H1 (cell line): ENCODE data around the gene KLK8. TPM values are rescaled to one million over a fixed set of nuclear protein-coding genes. Genes with fewer than 3 reads are reported as not detected.

ENCODE experiments used
- CTCF ChIA-PET: fragments of 300-600 bp; sonication (Branson Sonifier 250); formaldehyde crosslinking; loops from one replicate; lab custom pipeline; 2021; ENCODE audit not compliant: partially characterized antibody; lab: Charles Lee
- POLR2A ChIA-PET: fragments of 300-600 bp; sonication (Branson Sonifier 250); formaldehyde crosslinking; loops from one replicate; lab custom pipeline; 2021; ENCODE audit warnings: inconsistent platforms; ENCODE audit not compliant: partially characterized antibody; lab: Charles Lee
- DNase-seq, 2 experiments: peaks; one replicate each; pipeline versions ENCODE4 v3.0.0 to v3.0.0-alpha.2; 2010 to 2022; ENCODE audit warnings: low spot score in 2 of 2, low read depth in 1 of 2, mixed read lengths in 1 of 2
- FAIRE-seq: peaks from 2 replicates; lab custom pipeline; 2011; peaks lifted over from hg19 to GRCh38; lab: Jason Lieb, UNC
- H2AFZ ChIP-seq: 2 replicates; pipeline ENCODE4 v1.8.1; 2012; ENCODE audit warnings: low read length, inconsistent platforms
- H2AK5ac ChIP-seq: 2 replicates; pipeline ENCODE4 v1.6.1; 2013; ENCODE audit warnings: low read depth, low read length
- H2BK120ac ChIP-seq: replicated peaks from 2 replicates; pipeline ENCODE3; 2013; ENCODE audit warnings: low read depth, low read length, inconsistent platforms
- H2BK12ac ChIP-seq: 2 replicates; pipeline ENCODE4 v1.6.1; 2013; ENCODE audit warnings: low read depth, low read length
- H2BK15ac ChIP-seq: 2 replicates; pipeline ENCODE4 v1.6.1; 2013; ENCODE audit warnings: low read length
- H2BK20ac ChIP-seq: 2 replicates; pipeline ENCODE4 v1.6.1; 2013; ENCODE audit warnings: low read length
- H2BK5ac ChIP-seq: 2 replicates; pipeline ENCODE4 v1.6.1; 2013; ENCODE audit warnings: low read depth, low read length
- H3K14ac ChIP-seq: 2 replicates; pipeline ENCODE4 v1.6.1; 2013; ENCODE audit warnings: inconsistent platforms; ENCODE audit not compliant: insufficient read length
- H3K18ac ChIP-seq: 2 replicates; pipeline ENCODE4 v1.6.1; 2013; ENCODE audit warnings: low read length; ENCODE audit errors: extremely low read depth
- H3K23ac ChIP-seq: 2 replicates; pipeline ENCODE4 v1.6.1; 2013; ENCODE audit warnings: inconsistent platforms; ENCODE audit not compliant: insufficient read length
- H3K23me2 ChIP-seq: 2 replicates; pipeline ENCODE4 v1.6.1; 2013; ENCODE audit warnings: low read depth, low read length
- H3K27ac ChIP-seq: 2 replicates; pipeline ENCODE4 v1.6.1; 2011; ENCODE audit warnings: low read depth, low read length, inconsistent platforms
- H3K27me3 ChIP-seq, 4 experiments: replicated peaks in 1 of 4; 1 replicate in 1 of 4; 2 replicates in 3 of 4; pipeline versions ENCODE4 v1.6.1 to v1.8.1; 2011 to 2013; ENCODE audit warnings: low read length in 3 of 4, mild to moderate bottlenecking in 3 of 4, inconsistent platforms in 2 of 4, mixed read lengths in 2 of 4, moderate library complexity in 1 of 4; ENCODE audit not compliant: control insufficient read depth in 3 of 4, insufficient read depth in 3 of 4; ENCODE audit errors: extremely low read depth in 1 of 4
- H3K36me3 ChIP-seq, 4 experiments: 2 replicates each; pipeline versions ENCODE4 v1.6.1 to v1.8.1; 2011 to 2013; ENCODE audit warnings: mild to moderate bottlenecking in 4 of 4, low read length in 3 of 4, moderate library complexity in 2 of 4, control low read depth in 1 of 4, inconsistent platforms in 1 of 4; ENCODE audit not compliant: insufficient read depth in 4 of 4, control insufficient read depth in 2 of 4
- H3K4ac ChIP-seq: replicated peaks from 2 replicates; pipeline ENCODE3; 2013; ENCODE audit warnings: low read length, low read depth, mixed read lengths, inconsistent platforms; ENCODE audit not compliant: insufficient read length
- H3K4me1 ChIP-seq, 4 experiments: replicated peaks in 1 of 4; 1 replicate in 1 of 4; 2 replicates in 3 of 4; pipeline versions ENCODE4 v1.6.1 to v1.8.1; 2011 to 2013; ENCODE audit warnings: low read length in 3 of 4, inconsistent platforms in 2 of 4, mixed read lengths in 1 of 4; ENCODE audit not compliant: insufficient read depth in 4 of 4, control insufficient read depth in 3 of 4
- H3K4me2 ChIP-seq, 2 experiments: 2 replicates each; pipeline versions ENCODE4 v1.6.1 to v1.8.1; 2011 to 2013; ENCODE audit warnings: low read depth in 2 of 2, low read length in 2 of 2, control low read depth in 1 of 2, inconsistent platforms in 1 of 2, mild to moderate bottlenecking in 1 of 2; ENCODE audit not compliant: insufficient read depth in 1 of 2
- H3K4me3 ChIP-seq, 4 experiments: fragments of 200-600, 300-600 bp in 1 of 4; sonication (generic), shearing (Covaris generic), sonication (Bioruptor Twin) in 1 of 4; 2 replicates each; pipeline versions ENCODE4 v1.5.1 to v1.8.1; 2011 to 2016; ENCODE audit warnings: low read length in 4 of 4, low read depth in 3 of 4, control low read depth in 2 of 4, inconsistent platforms in 2 of 4, mild to moderate bottlenecking in 2 of 4, mixed read lengths in 1 of 4, moderate library complexity in 1 of 4; ENCODE audit not compliant: insufficient read depth in 2 of 4; ENCODE audit errors: extremely low read depth in 1 of 4
- H3K56ac ChIP-seq: replicated peaks from 2 replicates; pipeline ENCODE3; 2013; ENCODE audit warnings: low read depth, mild to moderate bottlenecking, mixed read lengths, low read length, inconsistent platforms; ENCODE audit not compliant: insufficient read length
- H3K79me1 ChIP-seq: 2 replicates; pipeline ENCODE4 v1.6.1; 2013; ENCODE audit warnings: low read depth, low read length, control low read depth
- H3K79me2 ChIP-seq, 2 experiments: 2 replicates each; pipeline versions ENCODE4 v1.6.1 to v1.8.1; 2012 to 2013; ENCODE audit warnings: low read length in 2 of 2, mild to moderate bottlenecking in 2 of 2, inconsistent platforms in 1 of 2; ENCODE audit not compliant: insufficient read depth in 2 of 2, control insufficient read depth in 1 of 2
- H3K9ac ChIP-seq, 4 experiments: replicated peaks in 1 of 4; 1 replicate in 1 of 4; 2 replicates in 3 of 4; pipeline versions ENCODE4 v1.6.1 to v1.8.1; 2011 to 2013; ENCODE audit warnings: low read depth in 3 of 4, low read length in 3 of 4, control low read depth in 2 of 4, mild to moderate bottlenecking in 2 of 4, moderate library complexity in 2 of 4, inconsistent platforms in 1 of 4; ENCODE audit errors: extremely low read depth in 1 of 4
- H3K9me3 ChIP-seq, 2 experiments: 2 replicates each; pipeline versions ENCODE4 v1.6.1 to v1.8.1; 2012 to 2013; ENCODE audit warnings: mild to moderate bottlenecking in 2 of 2, moderate library complexity in 2 of 2, control low read depth in 1 of 2, inconsistent platforms in 1 of 2, low read depth in 1 of 2, low read length in 1 of 2, mixed read lengths in 1 of 2; ENCODE audit not compliant: insufficient read depth in 2 of 2
- H4K20me1 ChIP-seq, 2 experiments: replicated peaks in 1 of 2; 2 replicates each; pipeline versions ENCODE3 to v1.8.1; 2011 to 2013; ENCODE audit warnings: inconsistent platforms in 2 of 2, low read length in 2 of 2, mild to moderate bottlenecking in 1 of 2; ENCODE audit not compliant: insufficient read depth in 2 of 2, control insufficient read depth in 1 of 2
- H4K5ac ChIP-seq: 2 replicates; pipeline ENCODE4 v1.6.1; 2013; ENCODE audit warnings: low read length, low read depth, mixed read lengths, inconsistent platforms; ENCODE audit not compliant: insufficient read length
- H4K8ac ChIP-seq: 2 replicates; pipeline ENCODE4 v1.8.0; 2013; ENCODE audit warnings: mild to moderate bottlenecking, moderate library complexity, low read length, inconsistent platforms; ENCODE audit not compliant: insufficient read depth; ENCODE audit errors: extremely low read depth
- H4K91ac ChIP-seq: replicated peaks from 2 replicates; pipeline ENCODE3; 2013; ENCODE audit warnings: low read length, mixed read lengths, inconsistent platforms; ENCODE audit not compliant: insufficient read length
- CBX8 ChIP-seq: fragments of 300-800, 300-1000 bp; sonication (generic); IDR thresholded peaks from 2 replicates; pipeline ENCODE4 v1.7.1; 2016; ENCODE audit warnings: low read depth, low read length, borderline replicate concordance
- EP300 ChIP-seq, 2 experiments: IDR thresholded peaks; 1 replicate in 1 of 2; 2 replicates in 1 of 2; pipeline ENCODE4 v1.6.1; 2011 to 2012; ENCODE audit warnings: low read depth in 2 of 2, low read length in 2 of 2, mild to moderate bottlenecking in 2 of 2, borderline replicate concordance in 1 of 2, inconsistent platforms in 1 of 2, moderate library complexity in 1 of 2
- MAFK ChIP-seq: IDR thresholded peaks from 2 replicates; pipeline ENCODE4 v1.6.1; 2012; ENCODE audit warnings: low read depth, mild to moderate bottlenecking, improper control_type of control experiment, low read length
- NRF1 ChIP-seq: IDR thresholded peaks from 2 replicates; pipeline ENCODE4 v1.6.1; 2011; ENCODE audit warnings: mild to moderate bottlenecking, low read depth, low read length, improper control_type of control experiment
- POU5F1 ChIP-seq: IDR thresholded peaks from 2 replicates; pipeline ENCODE4 v1.6.1; 2011; ENCODE audit warnings: low read depth, mild to moderate bottlenecking, low read length, moderate library complexity
- SIRT6 ChIP-seq: IDR thresholded peaks from one replicate; pipeline ENCODE4 v1.7.1; 2012; ENCODE audit warnings: low read length, inconsistent platforms
- TAF7 ChIP-seq: optimal IDR thresholded peaks from 2 replicates; pipeline ENCODE3; 2011; ENCODE audit warnings: low read depth, mild to moderate bottlenecking, inconsistent platforms, low read length, moderate library complexity, borderline replicate concordance
- TCF12 ChIP-seq: IDR thresholded peaks from 2 replicates; pipeline ENCODE4 v1.6.1; 2011; ENCODE audit warnings: low read depth, mild to moderate bottlenecking, low read length
- USF2 ChIP-seq: IDR thresholded peaks from 2 replicates; pipeline ENCODE4 v1.6.1; 2011; ENCODE audit warnings: low read length, improper control_type of control experiment
- WGBS, 2 experiments: shearing (Covaris generic) in 1 of 2; methylation state at CpG; one replicate each; pipeline versions ENCODE4 v1.1.6 to v1.1.7; 2013 to 2015; ENCODE audit warnings: low lambda C conversion rate in 2 of 2, mixed read lengths in 2 of 2, inconsistent platforms in 1 of 2, low coverage in 1 of 2, missing lambda C conversion rate in 1 of 2; ENCODE audit not compliant: insufficient replicate concordance in 2 of 2, insufficient coverage in 1 of 2, insufficient read length in 1 of 2; ENCODE audit errors: extremely low coverage in 1 of 2, missing lambda C conversion rate in 1 of 2; 5-methylcytosine and 5-hydroxymethylcytosine counted together
- long read RNA-seq, 2 experiments: library from RNA in 1 of 2; library from capped mRNA in 1 of 2; stranded (forward); transcript quantifications; one replicate each; pipeline ENCODE4 v2.0.0, GENCODE V29; 2021; ENCODE audit warnings: inconsistent platforms in 1 of 2
- polyA minus RNA-seq, 3 experiments: library from RNA; depleted of rRNA, polyadenylated mRNA; stranded (reverse); fragments of >200 nt; gene quantifications; 1 replicate in 2 of 3; 2 replicates in 1 of 3; pipeline ENCODE4 v1.2.3, GENCODE V29; 2011
- polyA plus RNA-seq, 7 experiments: library from polyadenylated mRNA; depleted of rRNA in 3 of 7; stranded (reverse) in 5 of 7; unstranded in 2 of 7; fragments of >200 nt in 5 of 7; fragments of 200-250 nt in 2 of 7; gene quantifications; 1 replicate in 5 of 7; 2 replicates in 1 of 7; 4 replicates in 1 of 7; pipeline versions ENCODE4 v1.2.1 to v1.2.3, GENCODE V29; 2011 to 2013; ENCODE audit warnings: missing spikeins in 2 of 7, mixed read lengths in 2 of 7
- total RNA-seq: library from RNA; stranded (reverse); fragmentation: NEBNext Ultra II Directional; extraction: Animal tissue kit (Norgen Biotek cat#: 25700); gene quantifications from 2 replicates; pipeline ENCODE4 v1.2.1, GENCODE V29; 2021

Gene KLK8
- 2.1 and 2.9 TPM in 2 replicates for total RNA-seq
- 3.6 and 7.1 TPM in 2 replicates for polyA plus RNA-seq (2011; rRNA removed)
- 6.5 TPM for polyA plus RNA-seq (2011; cell fraction: cytosol; rRNA removed)
- polyA plus RNA-seq (2011; cell fraction: nucleus; rRNA removed): 8.0 TPM
- 3.4 to 7.9 TPM (median 5.6 TPM) in 4 replicates for polyA plus RNA-seq (2012, experiment 1 of 2)
- polyA plus RNA-seq (2012, experiment 2 of 2): 4.1 TPM
- polyA plus RNA-seq (2013, experiment 1 of 2): 6.8 TPM
- polyA plus RNA-seq (2013, experiment 2 of 2): 6.9 TPM
- polyA minus RNA-seq (2011; rRNA and poly(A)+ RNA removed): 3.4 and 3.5 TPM in 2 replicates
- polyA minus RNA-seq (2011; cell fraction: cytosol; rRNA and poly(A)+ RNA removed): not detected
- 3.7 TPM for polyA minus RNA-seq (2011; cell fraction: nucleus; rRNA and poly(A)+ RNA removed)
- long read RNA-seq, experiment 1: 0 reads
- long read RNA-seq, experiment 2: 0 reads

- H3K4me2 ChIP-seq: peak within 1 kb of the TSS; percentile 26 to 71
- TF ChIP-seq TAF7 (no peak), POU5F1 (no peak), NRF1 (no peak), SIRT6 (no peak), EP300 (IDR thresholded peaks at IDR 0.05; ENCODE audit: borderline replicate concordance in 1 of 2, low read depth in 2 of 2, low read length in 2 of 2) (no peak), MAFK (no peak), CBX8 (no peak), USF2 (no peak), TCF12 (no peak)
These were observed at the start of gene KLK8 for GRCh38 chr19:51001515-51001914. Gene KLK8 (minus strand): TSS chr19:51001604. CDS start chr19:51001167, 437 bp downstream.

More at GRCh38 chr19:51001515-51001914, at the start of gene KLK8:
- CTCF ChIA-PET: interaction anchor here (0.8 to 3.7 kb wide), 9 partner anchors 12 to 96 kb away, joined by 3 to 19 read pairs (median 4); no protein-coding TSS in a partner anchor
- Histone ChIP-seq H2AK5ac (0 out of 2 replicates have a peak within 1 kb of the TSS, but pooled peaks have one; percentile 53), H3K27me3 (no peaks in the 10 kb centered on the region; a peak in 1 of 7 replicates), H3K4me1 (peaks cover 0 to 20% (median 6%) of the 10 kb centered on the region in 4 experiments; a peak in 6 of 7 replicates), H3K4ac (peak within 1 kb of the TSS; percentile 34), H3K18ac (peak within 1 kb of the TSS; percentile 48; the same call in 1 of the 2 replicates), H3K36me3 (no peaks in the 10 kb centered on the region), H3K9me3 (no peaks in the 10 kb centered on the region), H2BK15ac (peak within 1 kb of the TSS; percentile 61), H3K56ac (no peak within 1 kb of the TSS), H4K91ac (peak within 1 kb of the TSS; percentile 69), H3K14ac (no peak within 1 kb of the TSS), H4K5ac (no peak within 1 kb of the TSS), H3K23ac (no peak within 1 kb of the TSS), H4K20me1 (no peaks in the 10 kb centered on the region), H2AFZ (peak within 1 kb of the TSS; percentile 67; the same call in 1 of the 2 replicates), H3K79me1 (no peaks in the 10 kb centered on the region), H3K9ac (no peak within 1 kb of the TSS), H2BK12ac (peak within 1 kb of the TSS; percentile 92), H3K27ac (0 out of 2 replicates have a peak within 1 kb of the TSS, but pooled peaks have one; percentile 6), H2BK120ac (no peak within 1 kb of the TSS), H3K79me2 (no peaks in the 10 kb centered on the region), H4K8ac (no peak within 1 kb of the TSS), H2BK5ac (peak within 1 kb of the TSS; percentile 73; the same call in 1 of the 2 replicates), H3K4me3 (peak within 1 kb of the TSS in 2 of 4 experiments; percentile 15 to 29; a peak in 4 of 8 replicates), H2BK20ac (peak within 1 kb of the TSS; percentile 48; the same call in 1 of the 2 replicates), H3K23me2 (no peaks in the 10 kb centered on the region)
- POLR2A ChIA-PET: interaction anchor here (0.8 to 1.8 kb wide), 3 partner anchors 16 to 27 kb away, joined by 3 to 7 read pairs (median 4); no protein-coding TSS in a partner anchor
- 86% methylated on average over 6 of the region's 7 CpGs; no CpG with 5 or more reads in 1 of the 2 experiments for WGBS, 2 experiments
- no peak for FAIRE-seq
- DNase-seq: no peak
